Calu3 (cell line): ENCODE data around the gene PCP4L1. TPM values are rescaled to one million over a fixed set of nuclear protein-coding genes. Genes with fewer than 3 reads are reported as not detected.
"Not testable (repeated sequence)": the region's sequence is repeated elsewhere in the genome, so short reads cannot be mapped to it uniquely, and the experiment has no call there.

Source experiments
- BruUV-seq: library from RNA; stranded (reverse); fragments of 400-500 nt; replicated peaks from 2 replicates; lab custom pipeline; 2021; lab: Mats Ljungman, UMichigan
- CTCF ChIA-PET: fragments of 300-600 bp; sonication (Branson Sonifier 250); formaldehyde crosslinking; loops from one replicate; lab custom pipeline; 2022; ENCODE audit warnings: antibody characterized with exemption; lab: Charles Lee
- DNase-seq: peaks from one replicate; pipeline ENCODE4 v3.0.0; 2022
- H3K27ac Mint-ChIP-seq: one replicate; pipeline ENCODE4 v1.8.0; 2022; ENCODE audit warnings: mixed read lengths; ENCODE audit not compliant: unreplicated experiment
- H3K27me3 Mint-ChIP-seq: one replicate; pipeline ENCODE4 v1.8.0; 2022; ENCODE audit warnings: mixed read lengths; ENCODE audit not compliant: unreplicated experiment
- H3K36me3 Mint-ChIP-seq: one replicate; pipeline ENCODE4 v1.8.0; 2022; ENCODE audit warnings: mild to moderate bottlenecking, moderate library complexity, mixed read lengths; ENCODE audit not compliant: insufficient read depth, unreplicated experiment
- H3K4me1 Mint-ChIP-seq: one replicate; pipeline ENCODE4 v1.8.0; 2022; ENCODE audit warnings: mild to moderate bottlenecking, low read depth, mixed read lengths; ENCODE audit not compliant: unreplicated experiment
- H3K4me3 Mint-ChIP-seq: one replicate; pipeline ENCODE4 v1.8.0; 2022; ENCODE audit warnings: mild to moderate bottlenecking, low read depth, moderate library complexity, mixed read lengths; ENCODE audit not compliant: unreplicated experiment
- H3K9me3 Mint-ChIP-seq: one replicate; pipeline ENCODE4 v1.8.0; 2022; ENCODE audit warnings: low read depth, mixed read lengths; ENCODE audit not compliant: unreplicated experiment
- CTCF ChIP-seq: fragments of 200-600 bp; IDR thresholded peaks from one replicate; pipeline ENCODE4 v1.8.0; 2022; ENCODE audit warnings: antibody characterized with exemption; ENCODE audit not compliant: unreplicated experiment
- intact Hi-C: fragments of 100-400 bp; cut with micrococcal nuclease; formaldehyde crosslinking; loops from one replicate; pipeline ENCODE4 v1.10.0; 2022; ENCODE audit not compliant: unreplicated experiment
- total RNA-seq: library from RNA; stranded (reverse); gene quantifications from 2 replicates; pipeline ENCODE4 v1.2.3, GENCODE V29; 2022

Gene PCP4L1
- total RNA-seq, 1 experiment from 2014 or later, result not detected

- intact Hi-C loops, result no loop called here
- Mint-ChIP-seq H3K36me3 (no peaks in the 10 kb centered on the region), H3K9me3 (no peaks in the 10 kb centered on the region), H3K4me3 (no peak overlapping the region), H3K4me1 (no peaks in the 10 kb centered on the region), H3K27me3 (peaks cover 35% of the 10 kb centered on the region), H3K27ac (no peak overlapping the region)
- no peak for TF ChIP-seq CTCF
- CTCF ChIA-PET, result no interaction called here
- DNase-seq, result no peak
- BruUV-seq, result no TSS peak
Measured at GRCh38 chr1:161242313-161242712, 16.2 kb upstream of the PCP4L1 start.

DNA sequence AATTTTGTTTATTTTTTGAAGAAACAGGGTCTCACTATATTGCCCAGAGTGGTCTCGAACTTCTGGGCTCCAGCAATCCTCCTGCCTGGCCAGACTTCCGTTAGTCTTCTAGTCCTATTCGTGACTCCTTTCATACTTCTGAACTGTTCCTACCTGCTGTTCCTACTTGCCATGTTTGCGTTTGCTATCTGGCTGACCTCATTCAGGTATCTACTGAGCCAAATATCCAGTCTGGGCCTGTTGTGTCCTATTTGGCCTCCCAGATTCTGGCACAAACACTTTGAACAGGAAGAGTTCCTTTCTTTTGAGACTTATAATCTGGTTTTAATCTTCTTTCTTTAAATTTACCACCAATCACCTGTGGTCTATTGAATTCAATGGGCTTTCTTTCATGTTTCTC is 13.7 kb upstream of the PCP4L1 start:
- CTCF ChIA-PET, result interaction anchor here (0.6 kb wide), 1 partner anchor 301 kb away, joined by 6 read pairs; no protein-coding TSS in a partner anchor
- no peak for DNase-seq
- no peak overlapping the region for H3K4me3 Mint-ChIP-seq
- H3K4me1 Mint-ChIP-seq, result no peaks in the 10 kb centered on the region
- no peak overlapping the region for H3K27ac Mint-ChIP-seq
- no peaks in the 10 kb centered on the region for H3K36me3 Mint-ChIP-seq
- peaks cover 30% of the 10 kb centered on the region for H3K27me3 Mint-ChIP-seq
- no TSS peak for BruUV-seq
- intact Hi-C loops, result no loop called here
- H3K9me3 Mint-ChIP-seq, result no peaks in the 10 kb centered on the region
- TF ChIP-seq CTCF, result no peak

DNA sequence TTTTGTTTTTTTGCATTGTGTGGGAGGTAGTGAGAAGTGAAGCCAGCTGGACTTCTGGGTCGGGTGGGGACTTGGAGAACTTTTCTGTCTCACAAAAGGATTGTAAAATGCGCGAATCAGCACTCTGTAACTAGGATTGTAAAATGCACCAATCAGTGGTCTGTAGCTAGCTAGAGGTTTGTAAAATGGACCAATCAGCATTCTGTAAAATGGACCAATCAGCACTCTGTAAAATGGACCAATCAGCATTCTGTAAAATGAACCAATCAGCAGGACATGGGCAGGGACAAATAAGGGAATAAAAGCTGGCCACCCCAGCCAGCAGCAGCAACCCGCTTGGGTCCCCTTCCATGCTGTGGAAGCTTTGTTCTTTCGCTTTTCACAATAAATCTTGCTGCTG is 8.4 kb upstream of the PCP4L1 start:
- BruUV-seq, H3K36me3 Mint-ChIP-seq, intact Hi-C loops, DNase-seq, H3K27ac Mint-ChIP-seq, CTCF ChIA-PET, H3K4me1 Mint-ChIP-seq, H3K4me3 Mint-ChIP-seq, H3K9me3 Mint-ChIP-seq: not testable (repeated sequence)
- peaks cover 20% of the 10 kb centered on the region for H3K27me3 Mint-ChIP-seq

- peaks cover 20% of the 10 kb centered on the region for H3K27me3 Mint-ChIP-seq
- H3K36me3 Mint-ChIP-seq, result no peaks in the 10 kb centered on the region
- no TSS peak for BruUV-seq
- intact Hi-C loops, result no loop called here
- no peak for DNase-seq
- no peak overlapping the region for H3K4me3 Mint-ChIP-seq
- no peak for TF ChIP-seq CTCF
- peaks cover 6% of the 10 kb centered on the region for H3K9me3 Mint-ChIP-seq
- H3K4me1 Mint-ChIP-seq, result no peaks in the 10 kb centered on the region
- H3K27ac Mint-ChIP-seq, result no peak overlapping the region
- CTCF ChIA-PET, result no interaction called here
Measured at GRCh38 chr1:161250829-161251228, 7.7 kb upstream of the PCP4L1 start.

DNA sequence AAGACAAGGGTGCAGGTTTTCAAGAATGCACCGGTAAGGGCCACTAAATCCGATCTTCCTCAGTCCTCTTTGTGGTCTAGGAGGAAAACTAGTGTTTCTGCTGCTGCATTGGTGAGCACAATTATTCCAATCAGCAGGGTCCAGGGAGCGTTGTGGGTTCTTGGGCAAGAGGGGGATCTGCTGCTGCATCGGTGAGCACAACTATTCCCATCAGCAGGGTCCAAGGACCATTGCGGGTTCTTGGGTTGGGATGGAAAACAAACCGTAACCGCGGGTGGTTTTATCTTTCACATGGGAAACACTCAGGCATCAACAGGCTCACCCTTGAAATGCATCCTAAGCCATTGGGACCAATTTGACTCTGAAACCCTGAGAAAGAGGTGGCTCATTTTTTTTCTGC is 7.0 kb upstream of the PCP4L1 start:
- Mint-ChIP-seq H3K9me3 (peaks cover 6% of the 10 kb centered on the region), H3K4me1 (no peaks in the 10 kb centered on the region), H3K27me3 (peaks cover 20% of the 10 kb centered on the region), H3K4me3 (no peak overlapping the region), H3K27ac (no peak overlapping the region), H3K36me3 (no peaks in the 10 kb centered on the region)
- intact Hi-C loops, result no loop called here
- no peak for DNase-seq
- no peak for TF ChIP-seq CTCF
- no TSS peak for BruUV-seq
- CTCF ChIA-PET, result interaction anchor here (0.6 kb wide), 1 partner anchor 138 kb away, joined by 3 read pairs; no protein-coding TSS in a partner anchor

- BruUV-seq, H3K27ac Mint-ChIP-seq, H3K4me3 Mint-ChIP-seq, DNase-seq, H3K9me3 Mint-ChIP-seq, H3K36me3 Mint-ChIP-seq, CTCF ChIA-PET, intact Hi-C loops: not testable (repeated sequence)
- peaks cover 21% of the 10 kb centered on the region for H3K4me1 Mint-ChIP-seq
- peaks cover 52% of the 10 kb centered on the region for H3K27me3 Mint-ChIP-seq
Measured at GRCh38 chr1:161255302-161255701, 3.2 kb upstream of the PCP4L1 start.

DNA sequence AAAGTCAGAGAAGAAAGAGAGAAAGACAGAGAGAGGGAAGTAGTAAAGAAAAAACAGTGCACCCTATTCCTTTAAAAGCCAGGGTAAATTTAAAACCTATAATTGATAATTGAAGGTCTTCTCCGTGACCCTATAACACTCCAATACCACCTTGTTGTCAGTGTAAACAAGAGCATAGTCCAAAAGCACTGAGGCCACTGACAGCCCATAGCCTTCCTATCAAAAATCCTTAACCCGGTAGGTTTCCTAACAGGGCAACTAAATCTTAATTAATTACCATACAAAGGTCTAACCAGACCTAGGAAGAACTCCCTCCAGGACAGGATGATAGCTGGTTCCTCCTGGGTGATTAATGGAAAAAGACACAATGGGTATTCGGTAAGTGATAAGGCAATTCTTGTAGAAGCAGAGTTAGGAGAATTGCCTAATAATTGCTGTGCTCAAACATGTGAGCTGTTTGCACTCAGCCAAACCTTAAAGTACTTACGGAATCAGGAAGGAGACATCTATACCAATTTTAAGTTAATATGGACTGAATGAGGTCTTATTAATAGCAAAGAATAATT is 2.5 kb upstream of the PCP4L1 start:
- Mint-ChIP-seq H3K27me3 (peaks cover 52% of the 10 kb centered on the region), H3K4me1 (peaks cover 29% of the 10 kb centered on the region)
- H3K9me3 Mint-ChIP-seq, H3K4me3 Mint-ChIP-seq, H3K27ac Mint-ChIP-seq, intact Hi-C loops, DNase-seq, H3K36me3 Mint-ChIP-seq, CTCF ChIA-PET, BruUV-seq: not testable (repeated sequence)
